ENCODE data around the gene CSTF3.

Gene CSTF3

GRCh38 chr11:33089776-33090175, 71.5 kb downstream of the CSTF3 start (continued):
- TF ChIP-seq ZNF280C (tag by site-specific recombination; IDR thresholded peaks at IDR 0.05) (no peak), ZNF324 (tag by site-specific recombination; IDR thresholded peaks at IDR 0.05) (no peak), YY2 (tag by site-specific recombination; IDR thresholded peaks at IDR 0.05) (no peak), ZNF19 (tag by site-specific recombination; IDR thresholded peaks at IDR 0.05; ENCODE audit: low read depth) (no peak), ZNF571 (tag by site-specific recombination; IDR thresholded peaks at IDR 0.05) (no peak), EGR2 (tag by site-specific recombination; IDR thresholded peaks at IDR 0.05; ENCODE audit: low read depth) (no peak), SCRT1 (tag by site-specific recombination; IDR thresholded peaks at IDR 0.05; ENCODE audit: borderline replicate concordance) (no peak), ZNF26 (tag by site-specific recombination; IDR thresholded peaks at IDR 0.05) (no peak), ZSCAN30 (tag by site-specific recombination; IDR thresholded peaks at IDR 0.05) (no peak)
- TF ChIP-seq, protein P1, sequence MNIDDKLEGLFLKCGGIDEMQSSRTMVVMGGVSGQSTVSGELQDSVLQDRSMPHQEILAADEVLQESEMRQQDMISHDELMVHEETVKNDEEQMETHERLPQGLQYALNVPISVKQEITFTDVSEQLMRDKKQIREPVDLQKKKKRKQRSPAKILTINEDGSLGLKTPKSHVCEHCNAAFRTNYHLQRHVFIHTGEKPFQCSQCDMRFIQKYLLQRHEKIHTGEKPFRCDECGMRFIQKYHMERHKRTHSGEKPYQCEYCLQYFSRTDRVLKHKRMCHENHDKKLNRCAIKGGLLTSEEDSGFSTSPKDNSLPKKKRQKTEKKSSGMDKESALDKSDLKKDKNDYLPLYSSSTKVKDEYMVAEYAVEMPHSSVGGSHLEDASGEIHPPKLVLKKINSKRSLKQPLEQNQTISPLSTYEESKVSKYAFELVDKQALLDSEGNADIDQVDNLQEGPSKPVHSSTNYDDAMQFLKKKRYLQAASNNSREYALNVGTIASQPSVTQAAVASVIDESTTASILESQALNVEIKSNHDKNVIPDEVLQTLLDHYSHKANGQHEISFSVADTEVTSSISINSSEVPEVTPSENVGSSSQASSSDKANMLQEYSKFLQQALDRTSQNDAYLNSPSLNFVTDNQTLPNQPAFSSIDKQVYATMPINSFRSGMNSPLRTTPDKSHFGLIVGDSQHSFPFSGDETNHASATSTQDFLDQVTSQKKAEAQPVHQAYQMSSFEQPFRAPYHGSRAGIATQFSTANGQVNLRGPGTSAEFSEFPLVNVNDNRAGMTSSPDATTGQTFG (tag by site-specific recombination; IDR thresholded peaks at IDR 0.05; ENCODE audit: borderline replicate concordance) = no peak
- TF ChIP-seq, protein P2, sequence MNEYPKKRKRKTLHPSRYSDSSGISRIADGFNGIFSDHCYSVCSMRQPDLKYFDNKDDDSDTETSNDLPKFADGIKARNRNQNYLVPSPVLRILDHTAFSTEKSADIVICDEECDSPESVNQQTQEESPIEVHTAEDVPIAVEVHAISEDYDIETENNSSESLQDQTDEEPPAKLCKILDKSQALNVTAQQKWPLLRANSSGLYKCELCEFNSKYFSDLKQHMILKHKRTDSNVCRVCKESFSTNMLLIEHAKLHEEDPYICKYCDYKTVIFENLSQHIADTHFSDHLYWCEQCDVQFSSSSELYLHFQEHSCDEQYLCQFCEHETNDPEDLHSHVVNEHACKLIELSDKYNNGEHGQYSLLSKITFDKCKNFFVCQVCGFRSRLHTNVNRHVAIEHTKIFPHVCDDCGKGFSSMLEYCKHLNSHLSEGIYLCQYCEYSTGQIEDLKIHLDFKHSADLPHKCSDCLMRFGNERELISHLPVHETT (tag by site-specific recombination; IDR thresholded peaks at IDR 0.05) = no peak
- TF ChIP-seq, protein P3, sequence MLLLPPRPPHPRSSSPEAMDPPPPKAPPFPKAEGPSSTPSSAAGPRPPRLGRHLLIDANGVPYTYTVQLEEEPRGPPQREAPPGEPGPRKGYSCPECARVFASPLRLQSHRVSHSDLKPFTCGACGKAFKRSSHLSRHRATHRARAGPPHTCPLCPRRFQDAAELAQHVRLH (tag by site-specific recombination; IDR thresholded peaks at IDR 0.05) = no peak

- H3K4me3 ChIP-seq (ENCODE audit: low read depth, low read length) = no peak overlapping the region
- no peaks in the 10 kb centered on the region for H3K4me1 ChIP-seq (ENCODE audit: control insufficient read depth, insufficient read depth, low read length)
- H3K9me3 ChIP-seq (ENCODE audit: control insufficient read depth, insufficient read depth, low read depth, low read length) = no peaks in the 10 kb centered on the region
- H3K36me3 ChIP-seq (ENCODE audit: control insufficient read depth in 2 of 2, insufficient read depth in 1 of 2, low read length in 2 of 2) = peaks cover 0 to 84% of the 10 kb centered on the region in 2 experiments
- ChIA-PET CTCF (no interaction called here), POLR2A (no interaction called here)
- no peak for TF ChIP-seq MEIS1 (CRISPR knock-in tag; IDR thresholded peaks at IDR 0.05; ENCODE audit: borderline replicate concordance)
- TF ChIP-seq, protein P1 (tag by site-specific recombination; IDR thresholded peaks at IDR 0.05; ENCODE audit: borderline replicate concordance) = no peak
- H3K27ac ChIP-seq (ENCODE audit: extremely low read depth, low read depth, low read length) = no peak overlapping the region
Measured at GRCh38 chr11:33086017-33086416, 75.3 kb downstream of the CSTF3 start.
